Testis (tissue), 3 donors: ENCODE measurements around the gene ISOC2. TPM values are rescaled to one million over a fixed set of nuclear protein-coding genes. Genes with fewer than 3 reads are reported as not detected.
"Not testable (repeated sequence)": the region's sequence is repeated elsewhere in the genome, so short reads cannot be mapped to it uniquely, and the experiment has no call there.

Source experiments
- DNase-seq: peaks from one replicate; pipeline ENCODE4 v3.0.0-alpha.2; 2019
- H3K27ac ChIP-seq, 2 donors: fragments of 200-600 bp; sonication (generic); one replicate each; pipeline ENCODE4 v1.5.1; 2019
- H3K27me3 ChIP-seq: fragments of 200-600 bp; sonication (generic); one replicate; pipeline ENCODE4 v1.5.1; 2019
- H3K36me3 ChIP-seq: fragments of 200-600 bp; sonication (generic); one replicate; pipeline ENCODE4 v1.5.1; 2017; ENCODE audit warnings: low read depth; ENCODE audit errors: missing control alignments
- H3K4me1 ChIP-seq: fragments of 200-600 bp; sonication (generic); one replicate; pipeline ENCODE4 v1.5.1; 2019
- H3K4me3 ChIP-seq, 2 donors: fragments of 200-600 bp; sonication (generic); one replicate each; pipeline ENCODE4 v1.5.1; 2017 to 2019
- H3K9me3 ChIP-seq: fragments of 200-600 bp; sonication (generic); one replicate; pipeline ENCODE4 v1.5.1; 2017
- CTCF ChIP-seq, 3 experiments: fragments of 450-650 bp in 2 of 3; fragments of 200-600 bp in 1 of 3; sonication (generic) in 1 of 3; IDR thresholded peaks; one replicate each; pipeline ENCODE4 v1.5.1; 2016 to 2019; ENCODE audit warnings: antibody characterized with exemption in 3 of 3, mild to moderate bottlenecking in 2 of 3, moderate library complexity in 1 of 3
- POLR2A ChIP-seq: fragments of 450-650 bp; IDR thresholded peaks from one replicate; pipeline ENCODE4 v1.6.1; 2017; ENCODE audit warnings: antibody characterized with exemption, mild to moderate bottlenecking, moderate library complexity
- WGBS, 2 donors: methylation state at CpG; one replicate each; pipeline ENCODE4 v1.1.5; 2018; 5-methylcytosine and 5-hydroxymethylcytosine counted together
- intact Hi-C: fragments of 100-400 bp; cut with DNase I; formaldehyde crosslinking; loops from one replicate; pipeline ENCODE4 v1.15.1; 2023; ENCODE audit warnings: low total_unique reads
- polyA plus RNA-seq: library from polyadenylated mRNA; stranded (reverse); fragments of 350-450 nt; fragmentation: Illumina TruSeq; extraction: RNeasy Lipid Tissue Mini Kit (QIAGEN cat#74804); gene quantifications from one replicate; pipeline ENCODE4 v1.2.3, GENCODE V29; 2014; ENCODE audit warnings: low read depth, low replicate concordance; ENCODE audit not compliant: insufficient read depth
- total RNA-seq, 2 donors: library from RNA; depleted of rRNA; stranded (reverse); fragments of >200 nt; gene quantifications; one replicate each; pipeline ENCODE4 v1.2.3, GENCODE V29; 2016

ISOC2 gene
- total and polyA plus RNA-seq, 3 donors from 2014 or later = 79.1 to 107 (median 98.5) TPM

GRCh38 chr19:55426042-55426441 lies 35.4 kb downstream of the ISOC2 start:
- 51 to 81% methylated on average over 2 of the region's 2 CpGs for WGBS, 2 donors
- no peak overlapping the region for H3K27ac ChIP-seq
- peak; percentile 48 for DNase-seq
- no peak overlapping the region for H3K4me3 ChIP-seq
- H3K27me3 ChIP-seq = no peaks in the 10 kb centered on the region
- no peaks in the 10 kb centered on the region for H3K36me3 ChIP-seq
- TF ChIP-seq POLR2A (no peak), CTCF (IDR thresholded peaks at IDR 0.05) (no peak)
- intact Hi-C loops = no loop called here
- H3K4me1 ChIP-seq = no peaks in the 10 kb centered on the region
- no peaks in the 10 kb centered on the region for H3K9me3 ChIP-seq

GRCh38 chr19:55424518-55424917 lies 36.9 kb downstream of the ISOC2 start:
- intact Hi-C loops = no loop called here
- H3K4me3 ChIP-seq = no peak overlapping the region
- TF ChIP-seq POLR2A (no peak), CTCF (IDR thresholded peaks at IDR 0.05) (no peak)
- no peaks in the 10 kb centered on the region for H3K9me3 ChIP-seq
- 81% methylated on average over 3 of the region's 3 CpGs for WGBS, 2 donors
- no peak overlapping the region for H3K27ac ChIP-seq
- H3K27me3 ChIP-seq = no peaks in the 10 kb centered on the region
- H3K4me1 ChIP-seq = no peaks in the 10 kb centered on the region
- H3K36me3 ChIP-seq = no peaks in the 10 kb centered on the region
- no peak for DNase-seq

GRCh38 chr19:55423225-55424005 lies 38.0 kb downstream of the ISOC2 start:
- H3K4me1 ChIP-seq = no peaks in the 10 kb centered on the region
- H3K27me3 ChIP-seq = no peaks in the 10 kb centered on the region
- intact Hi-C loops = no loop called here
- WGBS, 2 donors = 82 to 83% methylated on average over 12 to 13 of the region's 13 CpGs
- no peak for TF ChIP-seq POLR2A
- no peak for TF ChIP-seq CTCF (IDR thresholded peaks at IDR 0.05)
- no peaks in the 10 kb centered on the region for H3K9me3 ChIP-seq
- no peak overlapping the region for H3K27ac ChIP-seq
- H3K4me3 ChIP-seq = no peak overlapping the region
- H3K36me3 ChIP-seq = no peaks in the 10 kb centered on the region
- DNase-seq = no peak

- H3K27ac ChIP-seq, intact Hi-C loops, H3K9me3 ChIP-seq, DNase-seq, H3K4me1 ChIP-seq, H3K36me3 ChIP-seq, H3K4me3 ChIP-seq, H3K27me3 ChIP-seq: not testable (repeated sequence)
- 72 to 81% methylated on average over 4 of the region's 4 CpGs for WGBS, 2 donors
Observed at GRCh38 chr19:55421281-55421680, 40.2 kb downstream of the ISOC2 start.

GRCh38 chr19:55419624-55420236 lies 41.7 kb downstream of the ISOC2 start:
- no peak for DNase-seq
- TF ChIP-seq POLR2A (no peak), CTCF (IDR thresholded peaks at IDR 0.05) (no peak)
- H3K4me1 ChIP-seq = no peaks in the 10 kb centered on the region
- 81 to 93% methylated on average over 2 to 5 of the region's 5 CpGs for whole genome bisulfite sequencing, 2 donors
- intact Hi-C loops = no loop called here
- no peak overlapping the region for H3K4me3 ChIP-seq
- H3K9me3 ChIP-seq = no peaks in the 10 kb centered on the region
- no peaks in the 10 kb centered on the region for H3K36me3 ChIP-seq
- no peaks in the 10 kb centered on the region for H3K27me3 ChIP-seq
- no peak overlapping the region for H3K27ac ChIP-seq
